Fibroblast of lung (primary cell): Measurements from ENCODE around the gene RBMS1. TPM values are rescaled to one million over a fixed set of nuclear protein-coding genes. Genes with fewer than 3 reads are reported as not detected.
A peak's percentile ranks its signal among the peaks of the same experiment; 100 is the strongest.

Source experiments
- DNase-seq, 2 donors: peaks; one replicate each; pipeline versions ENCODE4 v3.0.0 to v3.0.0-alpha.2; 2010; ENCODE audit warnings: low read depth in 2 of 2
- H2AFZ ChIP-seq: 2 replicates; pipeline ENCODE4 v1.5.1; 2012; ENCODE audit warnings: low read length, control low read depth, inconsistent platforms
- H3K27ac ChIP-seq: 2 replicates; pipeline ENCODE4 v1.5.1; 2011; ENCODE audit warnings: low read length, control low read depth; ENCODE audit not compliant: insufficient read depth
- H3K27me3 ChIP-seq: 2 replicates; pipeline ENCODE4 v1.5.1; 2011; ENCODE audit warnings: mild to moderate bottlenecking, low read length; ENCODE audit not compliant: control insufficient read depth, insufficient read depth
- H3K36me3 ChIP-seq: 2 replicates; pipeline ENCODE4 v1.5.1; 2011; ENCODE audit warnings: low read length; ENCODE audit not compliant: control insufficient read depth, insufficient read depth
- H3K4me1 ChIP-seq: 2 replicates; pipeline ENCODE4 v1.5.1; 2011; ENCODE audit warnings: low read length; ENCODE audit not compliant: control insufficient read depth, insufficient read depth; ENCODE audit errors: extremely low read depth
- H3K4me2 ChIP-seq: 2 replicates; pipeline ENCODE4 v1.5.1; 2011; ENCODE audit warnings: low read length, control low read depth; ENCODE audit not compliant: insufficient read depth; ENCODE audit errors: extremely low read depth
- H3K4me3 ChIP-seq, 4 experiments: fragments of 200-600 bp in 1 of 4; sonication (generic) in 1 of 4; replicated peaks in 1 of 4; 2 replicates each; pipeline ENCODE4 v1.5.1; 2011 to 2016; ENCODE audit warnings: low read length in 4 of 4, low read depth in 3 of 4, mild to moderate bottlenecking in 3 of 4, control low read depth in 2 of 4, inconsistent platforms in 1 of 4, mixed read lengths in 1 of 4; ENCODE audit not compliant: insufficient read depth in 1 of 4; ENCODE audit errors: control extremely low read depth in 1 of 4
- H3K79me2 ChIP-seq: 2 replicates; pipeline ENCODE4 v1.5.1; 2012; ENCODE audit warnings: mild to moderate bottlenecking, low read length, inconsistent platforms; ENCODE audit not compliant: control insufficient read depth, insufficient read depth
- H3K9ac ChIP-seq: 2 replicates; pipeline ENCODE4 v1.5.1; 2011; ENCODE audit warnings: mild to moderate bottlenecking, low read length, control low read depth; ENCODE audit not compliant: insufficient read depth
- H3K9me3 ChIP-seq: 2 replicates; pipeline ENCODE4 v1.5.1; 2012; ENCODE audit warnings: low read depth, low read length; ENCODE audit not compliant: control insufficient read depth, insufficient read depth
- H4K20me1 ChIP-seq: 2 replicates; pipeline ENCODE4 v1.5.1; 2011; ENCODE audit warnings: low read length; ENCODE audit not compliant: control insufficient read depth, insufficient read depth; ENCODE audit errors: extremely low read depth
- EZH2 ChIP-seq: IDR thresholded peaks from 2 replicates; pipeline ENCODE4 v1.5.1; 2012; ENCODE audit warnings: low read length, control low read depth, mild to moderate bottlenecking; ENCODE audit errors: missing control alignments
- polyA plus RNA-seq, 2 donors: library from polyadenylated mRNA; depleted of rRNA in 1 of 2; stranded (reverse) in 1 of 2; unstranded in 1 of 2; fragments of >200 nt; gene quantifications; 2 replicates each; pipeline ENCODE4 v1.2.1, GENCODE V29; 2011 to 2012; ENCODE audit warnings: missing spikeins in 1 of 2
- total RNA-seq: library from RNA; depleted of rRNA; stranded (reverse); fragments of >200 nt; gene quantifications from 2 replicates; pipeline ENCODE4 v1.2.1, GENCODE V29; 2014
- TF ChIP-seq, protein P1 (sequence below), 2 donors: IDR thresholded peaks in 1 of 2; conservative IDR thresholded peaks in 1 of 2; 1 replicate in 1 of 2; 2 replicates in 1 of 2; pipeline ENCODE4 v1.5.1; 2011 to 2012; ENCODE audit warnings: low read length in 2 of 2, control low read depth in 1 of 2, inconsistent platforms in 1 of 2, low read depth in 1 of 2, mild to moderate bottlenecking in 1 of 2

The RBMS1 gene
- total and polyA plus RNA-seq, 2 donors (not counting 1 experiment from before 2014, with no cell fraction given), result 77.3 to 146 TPM

DNA sequence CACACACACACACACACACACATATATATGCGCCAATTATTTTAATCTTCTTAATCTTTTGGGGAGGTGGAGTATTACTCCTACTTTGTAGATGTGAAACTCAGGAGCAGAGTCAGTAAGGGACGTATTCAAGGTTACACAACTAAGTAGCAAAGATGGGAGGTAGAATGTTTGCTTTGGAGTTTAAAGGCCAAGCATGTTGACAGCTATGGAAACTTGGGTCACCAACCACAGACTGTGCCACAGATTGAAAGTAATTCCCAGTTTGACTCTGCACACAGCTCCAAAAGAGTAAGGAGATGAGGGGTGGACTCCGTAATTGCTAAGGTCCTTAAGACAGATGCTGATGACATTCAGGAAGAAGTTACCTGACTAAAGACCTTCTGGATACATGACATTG, 168.7 kb downstream of the RBMS1 start:
- H3K4me1 ChIP-seq, result peaks cover 6% of the 10 kb centered on the region
- no peak overlapping the region for H3K9ac ChIP-seq
- H4K20me1 ChIP-seq, result no peaks in the 10 kb centered on the region
- H3K9me3 ChIP-seq, result no peaks in the 10 kb centered on the region
- H3K4me3 ChIP-seq, result no peak overlapping the region
- H3K27ac ChIP-seq, result no peak overlapping the region
- no peak overlapping the region for H3K4me2 ChIP-seq
- no peak overlapping the region for H2AFZ ChIP-seq
- no peaks in the 10 kb centered on the region for H3K27me3 ChIP-seq
- TF ChIP-seq, protein P1, sequence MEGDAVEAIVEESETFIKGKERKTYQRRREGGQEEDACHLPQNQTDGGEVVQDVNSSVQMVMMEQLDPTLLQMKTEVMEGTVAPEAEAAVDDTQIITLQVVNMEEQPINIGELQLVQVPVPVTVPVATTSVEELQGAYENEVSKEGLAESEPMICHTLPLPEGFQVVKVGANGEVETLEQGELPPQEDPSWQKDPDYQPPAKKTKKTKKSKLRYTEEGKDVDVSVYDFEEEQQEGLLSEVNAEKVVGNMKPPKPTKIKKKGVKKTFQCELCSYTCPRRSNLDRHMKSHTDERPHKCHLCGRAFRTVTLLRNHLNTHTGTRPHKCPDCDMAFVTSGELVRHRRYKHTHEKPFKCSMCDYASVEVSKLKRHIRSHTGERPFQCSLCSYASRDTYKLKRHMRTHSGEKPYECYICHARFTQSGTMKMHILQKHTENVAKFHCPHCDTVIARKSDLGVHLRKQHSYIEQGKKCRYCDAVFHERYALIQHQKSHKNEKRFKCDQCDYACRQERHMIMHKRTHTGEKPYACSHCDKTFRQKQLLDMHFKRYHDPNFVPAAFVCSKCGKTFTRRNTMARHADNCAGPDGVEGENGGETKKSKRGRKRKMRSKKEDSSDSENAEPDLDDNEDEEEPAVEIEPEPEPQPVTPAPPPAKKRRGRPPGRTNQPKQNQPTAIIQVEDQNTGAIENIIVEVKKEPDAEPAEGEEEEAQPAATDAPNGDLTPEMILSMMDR (conservative IDR thresholded peaks at IDR 0.05 in 1 of 2, IDR thresholded peaks at IDR 0.05 in 1 of 2; ENCODE audit: low read depth in 1 of 2, low read length in 2 of 2), result no peak
- no peak for TF ChIP-seq EZH2
- peaks cover 85% of the 10 kb centered on the region for H3K79me2 ChIP-seq
- H3K36me3 ChIP-seq, result no peaks in the 10 kb centered on the region
- DNase-seq, result no peak

DNA sequence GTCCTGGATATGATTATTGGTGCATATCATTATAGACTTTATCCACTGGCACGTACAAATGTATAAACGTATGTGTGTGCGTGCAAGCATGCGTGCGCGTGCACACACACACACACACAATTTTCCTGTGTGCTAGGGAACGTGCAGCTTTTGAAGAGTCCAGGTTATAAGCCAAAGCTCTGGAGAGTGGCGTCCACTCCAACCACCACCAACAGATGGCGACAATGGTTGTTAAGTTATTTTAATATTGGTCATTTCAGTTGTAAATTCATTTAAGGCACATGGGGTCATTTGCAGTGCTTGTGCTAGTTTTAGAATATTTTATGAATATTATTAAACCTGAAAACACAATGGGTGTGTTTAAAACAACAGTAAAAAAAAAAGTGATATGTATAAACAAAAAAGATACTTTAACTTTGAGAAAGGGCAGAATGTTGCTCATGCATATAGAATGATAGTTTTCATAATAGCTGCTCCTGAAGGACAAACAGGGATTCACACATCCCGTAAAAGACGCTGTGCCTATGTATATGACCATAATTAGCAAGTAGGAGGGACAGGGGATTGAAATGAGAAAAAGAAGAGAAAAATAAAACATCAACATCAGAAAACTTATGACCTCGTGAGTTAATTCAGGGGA, 169.3 kb downstream of the RBMS1 start:
- H3K27me3 ChIP-seq, result no peaks in the 10 kb centered on the region
- H3K4me2 ChIP-seq, result no peak overlapping the region
- DNase-seq, result peak; percentile 48 to 77
- no peaks in the 10 kb centered on the region for H3K9me3 ChIP-seq
- H3K79me2 ChIP-seq, result peaks cover 85% of the 10 kb centered on the region
- peaks cover 6% of the 10 kb centered on the region for H3K4me1 ChIP-seq
- H3K36me3 ChIP-seq, result no peaks in the 10 kb centered on the region
- H4K20me1 ChIP-seq, result no peaks in the 10 kb centered on the region
- H2AFZ ChIP-seq, result no peak overlapping the region
- H3K4me3 ChIP-seq, result no peak overlapping the region
- no peak overlapping the region for H3K9ac ChIP-seq
- TF ChIP-seq, protein P1 (conservative IDR thresholded peaks at IDR 0.05 in 1 of 2, IDR thresholded peaks at IDR 0.05 in 1 of 2; ENCODE audit: low read depth in 1 of 2, low read length in 2 of 2), result peak; percentile 62 to 81
- no peak for TF ChIP-seq EZH2
- no peak overlapping the region for H3K27ac ChIP-seq

DNA sequence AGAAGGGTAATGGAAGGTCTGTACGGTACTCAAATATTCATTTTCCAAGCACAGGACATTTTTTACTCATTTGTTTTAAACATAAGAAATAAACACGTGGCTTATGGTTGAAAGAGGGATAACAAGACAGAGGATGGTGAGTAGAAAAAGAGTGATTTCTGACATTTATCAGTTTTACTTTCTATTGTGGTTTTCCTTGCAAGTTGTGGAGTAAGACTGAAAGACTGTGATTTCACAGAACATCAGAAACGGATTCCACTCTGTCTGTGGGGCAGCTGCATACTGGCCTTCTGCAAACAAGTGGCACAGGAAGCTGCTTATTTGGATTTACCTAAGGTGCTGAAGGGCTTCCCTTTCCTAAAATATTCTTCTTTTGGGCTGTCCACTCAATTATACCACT, 171.3 kb downstream of the RBMS1 start:
- Histone ChIP-seq H3K9me3 (no peaks in the 10 kb centered on the region), H3K36me3 (no peaks in the 10 kb centered on the region), H3K79me2 (peaks cover 78% of the 10 kb centered on the region), H2AFZ (no peak overlapping the region), H3K4me2 (no peak overlapping the region), H3K4me1 (peaks cover 3% of the 10 kb centered on the region), H3K4me3 (no peak overlapping the region), H3K9ac (no peak overlapping the region), H3K27me3 (no peaks in the 10 kb centered on the region), H4K20me1 (no peaks in the 10 kb centered on the region), H3K27ac (no peak overlapping the region)
- TF ChIP-seq, protein P1 (conservative IDR thresholded peaks at IDR 0.05 in 1 of 2, IDR thresholded peaks at IDR 0.05 in 1 of 2; ENCODE audit: low read depth in 1 of 2, low read length in 2 of 2), result no peak
- no peak for TF ChIP-seq EZH2
- DNase-seq, result no peak
